Activated T-cell treated with anti-CD3 and anti-CD28 coated beads, Interleukin-2, amount 50 U/mL, for 72 hours (primary cell): ENCODE data around the gene DKK3. TPM values are rescaled to one million over a fixed set of nuclear protein-coding genes. Genes with fewer than 3 reads are reported as not detected.
A peak's percentile ranks its signal among the peaks of the same experiment; 100 is the strongest.

Experiments used
- ATAC-seq, 2 donors: fragments of 150-1000 bp; cut with Tn5 transposase; replicated peaks in 1 of 2; 2 replicates each; pipeline ENCODE4 v1.10.0; 2021; ENCODE audit warnings: moderate library complexity in 2 of 2, mild to moderate bottlenecking in 1 of 2
- DNase-seq, 2 donors: peaks; one replicate each; pipeline ENCODE4 v3.0.0; 2021 to 2022; ENCODE audit warnings: mixed read lengths in 1 of 2
- H3K27ac Mint-ChIP-seq: one replicate; pipeline ENCODE4 v1.8.0; 2022; ENCODE audit warnings: mild to moderate bottlenecking, moderate library complexity, mixed read lengths
- H3K27me3 Mint-ChIP-seq: one replicate; pipeline ENCODE4 v1.8.0; 2022; ENCODE audit warnings: low read depth, mixed read lengths
- H3K36me3 Mint-ChIP-seq, 2 donors: one replicate each; pipeline ENCODE4 v1.8.0; 2022; ENCODE audit warnings: mixed read lengths in 2 of 2, mild to moderate bottlenecking in 1 of 2; ENCODE audit not compliant: insufficient read depth in 2 of 2
- H3K4me1 Mint-ChIP-seq: one replicate; pipeline ENCODE4 v1.8.0; 2022; ENCODE audit warnings: low read depth, mixed read lengths
- H3K4me3 Mint-ChIP-seq, 2 donors: one replicate each; pipeline ENCODE4 v1.8.0; 2022; ENCODE audit warnings: mild to moderate bottlenecking in 2 of 2, mixed read lengths in 2 of 2, moderate library complexity in 2 of 2
- H3K9me3 Mint-ChIP-seq, 2 donors: one replicate each; pipeline ENCODE4 v1.8.0; 2022; ENCODE audit warnings: mixed read lengths in 2 of 2
- total RNA-seq, 2 donors: library from RNA; stranded (reverse); gene quantifications; one replicate each; pipeline ENCODE4 v1.2.3, GENCODE V29; 2022

DKK3 gene
- total RNA-seq, 2 donors from 2014 or later, result 0.19 TPM; not detected in 1

- no peak overlapping the region for H3K4me3 Mint-ChIP-seq
- peaks cover 1 to 5% of the 10 kb centered on the region in 2 donors for H3K9me3 Mint-ChIP-seq
- peaks cover 0 to 2% of the 10 kb centered on the region in 2 donors for H3K36me3 Mint-ChIP-seq
- DNase-seq, result no peak
- peaks cover 45% of the 10 kb centered on the region for H3K27me3 Mint-ChIP-seq
- no peak overlapping the region for H3K27ac Mint-ChIP-seq
- peaks cover 7% of the 10 kb centered on the region for H3K4me1 Mint-ChIP-seq
- no peak for ATAC-seq
These were observed 14.6 kb upstream of the DKK3 start for GRCh38 chr11:12023015-12023414.

DNA sequence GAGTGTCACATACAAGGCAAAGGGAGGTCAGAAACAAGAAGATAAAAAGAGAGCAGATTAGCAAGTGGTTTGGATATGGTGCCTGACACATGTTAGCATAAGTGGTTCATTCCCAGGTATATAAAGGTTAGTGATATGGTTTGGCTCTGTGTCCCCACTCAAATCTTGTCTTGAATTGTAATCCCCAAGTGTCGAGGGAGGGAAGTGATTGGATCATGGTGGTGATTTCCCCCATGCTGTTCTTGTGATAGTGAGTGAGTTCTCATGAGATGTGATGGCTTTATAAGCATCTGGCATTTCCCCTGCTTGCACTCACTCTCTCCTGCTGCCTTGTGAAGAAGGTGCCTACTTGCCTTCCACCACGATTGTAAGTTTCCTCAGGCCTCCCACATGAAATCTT lies 12.1 kb upstream of the DKK3 start:
- DNase-seq (no peak), ATAC-seq (no peak)
- Mint-ChIP-seq H3K27me3 (peaks cover 61% of the 10 kb centered on the region), H3K4me3 (no peak overlapping the region), H3K27ac (no peak overlapping the region), H3K4me1 (no peaks in the 10 kb centered on the region), H3K36me3 (peaks cover 0 to 2% of the 10 kb centered on the region in 2 donors), H3K9me3 (peaks cover 1 to 5% of the 10 kb centered on the region in 2 donors)

DNA sequence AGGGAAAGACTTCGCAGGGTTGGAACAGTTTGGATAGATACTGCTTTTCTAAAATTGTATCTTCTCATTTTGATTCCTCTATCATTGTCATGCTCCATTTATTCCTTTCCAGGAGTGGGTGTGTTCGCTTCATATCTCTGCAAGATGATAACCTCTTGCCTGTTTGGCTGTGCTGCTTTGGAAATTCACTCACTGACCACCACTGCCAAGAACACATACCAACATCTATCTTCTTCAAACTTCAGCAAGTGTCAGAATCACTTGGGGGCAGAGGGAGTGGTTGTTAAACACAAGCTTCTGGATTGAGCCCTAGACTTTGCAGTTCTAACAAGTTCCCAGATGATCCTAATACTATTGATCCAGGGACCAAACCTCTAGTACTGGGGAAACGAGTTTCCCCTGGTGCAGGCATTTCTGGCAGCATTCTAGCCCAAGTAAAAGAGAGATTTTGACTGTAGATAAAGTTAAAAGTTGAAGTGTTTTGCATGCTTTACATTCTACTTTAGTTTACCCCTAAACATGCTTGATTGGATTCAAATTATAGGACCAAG lies 11.5 kb upstream of the DKK3 start:
- peaks cover 1 to 5% of the 10 kb centered on the region in 2 donors for H3K9me3 Mint-ChIP-seq
- peaks cover 0 to 2% of the 10 kb centered on the region in 2 donors for H3K36me3 Mint-ChIP-seq
- H3K4me3 Mint-ChIP-seq, result no peak overlapping the region
- no peak overlapping the region for H3K27ac Mint-ChIP-seq
- ATAC-seq (no peak), DNase-seq (no peak)
- no peaks in the 10 kb centered on the region for H3K4me1 Mint-ChIP-seq
- peaks cover 61% of the 10 kb centered on the region for H3K27me3 Mint-ChIP-seq

DNA sequence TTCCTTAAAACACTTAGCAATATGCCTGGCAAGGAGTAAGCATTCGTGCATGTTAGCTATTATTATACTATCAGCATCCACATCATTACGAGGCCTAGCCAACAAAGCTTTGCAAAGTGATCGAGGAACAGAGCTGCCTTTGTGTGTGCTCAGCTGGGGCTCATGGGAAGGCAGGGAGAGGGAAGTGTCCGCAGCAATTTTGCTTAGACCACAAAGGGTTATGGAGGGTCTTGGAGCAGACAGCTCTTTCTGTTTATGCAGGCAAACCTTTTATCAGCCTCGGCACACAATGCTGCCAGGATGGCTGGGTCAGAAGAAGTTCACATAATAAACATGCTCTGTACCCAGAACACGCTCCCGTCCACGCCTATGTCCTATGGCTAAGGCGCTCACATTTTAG lies 10.9 kb upstream of the DKK3 start:
- Mint-ChIP-seq H3K27me3 (peaks cover 56% of the 10 kb centered on the region), H3K27ac (no peak overlapping the region), H3K4me1 (no peaks in the 10 kb centered on the region), H3K36me3 (no peaks in the 10 kb centered on the region), H3K4me3 (no peak overlapping the region), H3K9me3 (peaks cover 1 to 2% of the 10 kb centered on the region in 2 donors)
- ATAC-seq (no peak), DNase-seq (no peak)

DNA sequence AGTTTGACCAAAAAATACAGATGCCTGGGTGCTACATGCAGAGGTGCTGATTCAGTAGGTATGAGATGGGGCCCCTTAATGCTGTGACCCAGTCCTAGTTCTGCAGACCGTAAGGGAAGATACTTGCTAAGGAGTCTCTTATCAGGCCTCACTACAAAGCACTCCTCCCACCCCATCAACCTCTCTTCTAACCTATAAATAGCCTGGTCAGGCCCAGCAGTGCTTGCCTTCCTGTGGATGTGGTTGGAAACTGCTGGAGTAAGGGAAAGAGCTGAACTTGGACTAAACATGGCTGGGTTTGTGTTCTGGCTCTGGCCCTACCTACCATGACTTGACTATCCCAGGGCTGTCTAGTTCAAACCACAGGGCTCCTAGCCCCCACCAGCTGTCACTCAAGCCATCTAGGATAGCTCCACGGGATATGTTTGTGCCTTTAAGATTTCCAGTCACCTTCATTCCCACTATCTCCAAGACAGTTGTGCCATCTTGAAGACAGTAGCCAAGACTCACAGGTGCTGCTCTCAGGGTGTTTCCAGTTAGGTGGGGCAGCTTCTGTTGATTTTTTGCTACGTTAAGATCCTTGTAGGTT lies 9.5 kb upstream of the DKK3 start:
- ATAC-seq, result no peak
- H3K27me3 Mint-ChIP-seq, result peaks cover 50% of the 10 kb centered on the region

GRCh38 chr11:12017243-12017678 lies 8.8 kb upstream of the DKK3 start:
- H3K27ac Mint-ChIP-seq, result no peak overlapping the region
- H3K4me1 Mint-ChIP-seq, result no peaks in the 10 kb centered on the region
- no peak for ATAC-seq
- no peak for DNase-seq
- H3K27me3 Mint-ChIP-seq, result peaks cover 50% of the 10 kb centered on the region
- H3K4me3 Mint-ChIP-seq, result no peak overlapping the region
- H3K9me3 Mint-ChIP-seq, result no peaks in the 10 kb centered on the region
- H3K36me3 Mint-ChIP-seq, result no peaks in the 10 kb centered on the region

More for the DNA sequence above, 9.5 kb upstream of the DKK3 start:
- Mint-ChIP-seq H3K4me1 (no peaks in the 10 kb centered on the region), H3K9me3 (no peaks in the 10 kb centered on the region), H3K4me3 (no peak overlapping the region), H3K36me3 (no peaks in the 10 kb centered on the region), H3K27ac (no peak overlapping the region)
- DNase-seq, result no peak

GRCh38 chr11:12016246-12016645 lies 7.8 kb upstream of the DKK3 start:
- Mint-ChIP-seq H3K36me3 (no peaks in the 10 kb centered on the region), H3K4me1 (no peaks in the 10 kb centered on the region), H3K4me3 (no peak overlapping the region), H3K27ac (no peak overlapping the region), H3K27me3 (peaks cover 42% of the 10 kb centered on the region), H3K9me3 (no peaks in the 10 kb centered on the region)
- DNase-seq (no peak), ATAC-seq (no peak)

DNA sequence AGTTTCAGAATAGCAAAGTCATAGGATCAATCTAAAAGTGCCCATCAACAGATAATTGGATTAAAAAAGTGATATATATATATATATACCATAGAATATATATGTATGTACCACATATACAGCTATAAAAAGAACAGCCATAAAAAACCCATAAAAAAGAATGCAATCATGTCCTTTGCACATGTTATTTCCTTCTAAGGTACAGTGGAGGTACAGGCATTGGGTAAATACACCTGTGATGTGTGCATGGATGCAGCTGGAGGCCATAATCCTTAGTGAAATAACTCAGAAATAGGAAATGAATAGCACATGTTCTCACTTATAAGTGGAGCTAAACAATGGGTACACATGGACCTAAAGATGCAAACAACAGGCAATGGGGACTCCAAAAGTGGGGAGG lies 7.1 kb upstream of the DKK3 start:
- H3K27ac Mint-ChIP-seq, result no peak overlapping the region
- peaks cover 49% of the 10 kb centered on the region for H3K27me3 Mint-ChIP-seq
- H3K36me3 Mint-ChIP-seq, result no peaks in the 10 kb centered on the region
- H3K4me1 Mint-ChIP-seq, result no peaks in the 10 kb centered on the region
- H3K9me3 Mint-ChIP-seq, result no peaks in the 10 kb centered on the region
- no peak for DNase-seq
- ATAC-seq, result no peak
- H3K4me3 Mint-ChIP-seq, result no peak overlapping the region

DNA sequence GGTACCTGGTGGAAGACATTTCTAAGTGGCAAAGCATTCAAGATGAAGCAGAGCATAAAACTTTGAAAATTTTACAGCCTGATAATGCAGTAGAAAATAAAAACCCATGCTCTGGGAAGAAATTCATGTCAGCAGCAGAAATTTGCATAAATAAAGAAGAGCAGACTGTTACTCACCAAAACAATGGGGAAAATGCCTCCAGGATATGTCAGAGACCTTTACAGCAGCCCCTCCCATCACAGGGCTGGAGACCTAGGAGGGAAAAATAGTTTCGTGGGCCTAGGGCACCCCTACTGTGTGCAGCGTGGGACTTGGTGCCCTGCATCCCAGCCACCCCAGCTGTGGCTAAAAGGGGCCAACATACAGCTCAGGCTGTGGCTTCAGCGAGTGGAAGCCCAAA lies 5.4 kb upstream of the DKK3 start:
- Mint-ChIP-seq H3K9me3 (no peaks in the 10 kb centered on the region), H3K4me3 (no peak overlapping the region)

DNA sequence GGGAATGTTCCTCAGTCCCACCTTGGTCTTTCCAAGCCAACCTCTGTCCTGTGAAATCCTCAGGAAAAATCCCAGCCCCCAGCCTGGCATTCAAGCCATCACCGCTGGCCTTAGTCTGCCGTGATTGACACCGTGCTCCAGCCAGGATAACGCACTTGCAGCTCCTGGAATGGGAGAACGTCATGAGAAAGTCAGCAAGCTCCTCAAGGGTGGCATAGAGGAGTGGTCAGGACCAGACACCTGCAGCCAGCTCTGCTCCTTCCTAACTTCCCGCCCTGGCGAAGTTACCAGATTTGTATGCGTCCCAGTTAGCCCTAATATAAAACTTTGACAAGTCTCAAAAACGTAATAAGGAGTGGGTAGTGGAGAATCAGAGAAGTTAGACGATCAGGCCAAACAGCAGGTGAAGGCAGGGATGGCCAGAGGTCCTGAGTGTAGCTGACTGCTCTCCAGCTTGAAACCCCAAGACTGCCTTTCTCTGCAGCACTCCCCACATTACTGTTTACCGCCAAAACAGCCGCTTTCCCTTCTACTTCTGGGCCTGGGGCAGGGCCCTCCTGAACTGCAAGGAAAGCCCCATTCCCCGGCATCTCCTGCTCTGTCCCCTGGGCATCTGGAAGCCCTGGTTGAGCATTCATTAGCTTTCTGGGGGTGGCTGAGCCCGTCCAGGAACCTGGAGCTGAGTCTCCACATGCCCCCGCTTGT lies 1.3 kb upstream of the DKK3 start:
- H3K27me3 Mint-ChIP-seq, result peaks cover 79% of the 10 kb centered on the region
- H3K4me1 Mint-ChIP-seq, result peaks cover 4% of the 10 kb centered on the region
- peak overlapping the region; percentile 72 to 83 for H3K4me3 Mint-ChIP-seq
- no peak overlapping the region for H3K27ac Mint-ChIP-seq
- no peak for DNase-seq
- H3K36me3 Mint-ChIP-seq, result no peaks in the 10 kb centered on the region
- no peaks in the 10 kb centered on the region for H3K9me3 Mint-ChIP-seq
- ATAC-seq, result no peak

More for the DNA sequence above, 5.4 kb upstream of the DKK3 start:
- Mint-ChIP-seq H3K27ac (no peak overlapping the region), H3K27me3 (peaks cover 55% of the 10 kb centered on the region), H3K36me3 (no peaks in the 10 kb centered on the region), H3K4me1 (peaks cover 4% of the 10 kb centered on the region)
- ATAC-seq, result no peak
- no peak for DNase-seq

GRCh38 chr11:12008790-12009616 lies 577 bp upstream of the DKK3 start:
- H3K36me3 Mint-ChIP-seq, result no peaks in the 10 kb centered on the region
- ATAC-seq, result peak; percentile 29 to 30
- peaks cover 4% of the 10 kb centered on the region for H3K4me1 Mint-ChIP-seq

DNA sequence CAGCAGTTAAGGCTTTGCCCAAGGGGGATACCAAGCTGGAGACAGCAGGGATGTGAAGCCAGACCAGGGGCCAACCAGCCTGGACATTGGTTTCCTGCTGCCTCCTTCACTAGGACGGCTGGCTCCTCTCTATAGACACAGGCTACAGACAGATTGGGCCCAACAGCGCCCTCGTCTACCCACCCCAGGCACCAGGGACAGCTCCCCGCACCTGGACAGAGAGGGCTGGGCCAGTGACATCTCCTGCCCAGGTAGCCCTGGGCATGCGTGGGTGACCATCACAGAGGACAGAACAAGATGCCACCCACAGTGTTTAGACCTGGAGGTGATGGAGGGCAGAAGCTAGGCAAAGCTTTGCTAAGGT lies 1.2 kb downstream of the DKK3 start:
- H3K9me3 Mint-ChIP-seq, result no peaks in the 10 kb centered on the region
- no peak overlapping the region for H3K27ac Mint-ChIP-seq
- DNase-seq, result no peak
- ATAC-seq, result no peak
- no peak overlapping the region for H3K4me3 Mint-ChIP-seq
- peaks cover 4% of the 10 kb centered on the region for H3K4me1 Mint-ChIP-seq
- no peaks in the 10 kb centered on the region for H3K36me3 Mint-ChIP-seq
- peaks cover 87% of the 10 kb centered on the region for H3K27me3 Mint-ChIP-seq

More at GRCh38 chr11:12008790-12009616, 577 bp upstream of the DKK3 start:
- Mint-ChIP-seq H3K9me3 (no peaks in the 10 kb centered on the region), H3K4me3 (peak overlapping the region; percentile 73 to 83), H3K27ac (no peak overlapping the region), H3K27me3 (peaks cover 87% of the 10 kb centered on the region)
- DNase-seq, result peak; percentile 4 to 6
